Measurements from ENCODE around the gene ASB10. TPM values are rescaled to one million over a fixed set of nuclear protein-coding genes. Genes with fewer than 3 reads are reported as not detected.

ASB10 gene
- total RNA-seq, 1 donor from 2014 or later, result not detected

GRCh38 chr7:151131592-151132293 is 55.3 kb downstream of the ASB10 start:
- Mint-ChIP-seq H3K27ac (ENCODE audit: unreplicated experiment) (no peak overlapping the region), H3K36me3 (ENCODE audit: low read depth) (peaks cover 25% of the 10 kb centered on the region), H3K4me1 (ENCODE audit: low read depth) (no peaks in the 10 kb centered on the region), H3K4me3 (ENCODE audit: unreplicated experiment) (no peak overlapping the region), H3K9me3 (ENCODE audit: low read depth) (no peaks in the 10 kb centered on the region), H3K27me3 (ENCODE audit: low read depth) (no peaks in the 10 kb centered on the region)
- peak; percentile 88 for DNase-seq (ENCODE audit: low spot score)
- TF ChIP-seq CTCF (IDR thresholded peaks at IDR 0.05), result no peak

- TF ChIP-seq CTCF (IDR thresholded peaks at IDR 0.05), result no peak
- Mint-ChIP-seq H3K4me3 (ENCODE audit: unreplicated experiment) (no peak overlapping the region), H3K4me1 (ENCODE audit: low read depth) (no peaks in the 10 kb centered on the region), H3K36me3 (ENCODE audit: low read depth) (peaks cover 21% of the 10 kb centered on the region), H3K9me3 (ENCODE audit: low read depth) (no peaks in the 10 kb centered on the region), H3K27me3 (ENCODE audit: low read depth) (no peaks in the 10 kb centered on the region), H3K27ac (ENCODE audit: unreplicated experiment) (no peak overlapping the region)
- no peak for DNase-seq (ENCODE audit: low spot score)
Measured at GRCh38 chr7:151131224-151131591, 55.8 kb downstream of the ASB10 start.

- no peak for TF ChIP-seq CTCF (IDR thresholded peaks at IDR 0.05)
- no peaks in the 10 kb centered on the region for H3K27me3 Mint-ChIP-seq (ENCODE audit: low read depth)
- no peaks in the 10 kb centered on the region for H3K4me1 Mint-ChIP-seq (ENCODE audit: low read depth)
- peaks cover 21% of the 10 kb centered on the region for H3K36me3 Mint-ChIP-seq (ENCODE audit: low read depth)
- peak; percentile 64 for DNase-seq (ENCODE audit: low spot score)
- no peaks in the 10 kb centered on the region for H3K9me3 Mint-ChIP-seq (ENCODE audit: low read depth)
- no peak overlapping the region for H3K4me3 Mint-ChIP-seq (ENCODE audit: unreplicated experiment)
- H3K27ac Mint-ChIP-seq (ENCODE audit: unreplicated experiment), result no peak overlapping the region
Measured at GRCh38 chr7:151130741-151131157, 56.3 kb downstream of the ASB10 start.

- H3K4me1 Mint-ChIP-seq (ENCODE audit: low read depth), result peaks cover 2% of the 10 kb centered on the region
- peak; percentile 59 for DNase-seq (ENCODE audit: low spot score)
- no peak overlapping the region for H3K27ac Mint-ChIP-seq (ENCODE audit: unreplicated experiment)
Measured at GRCh38 chr7:151129960-151130591, 57.0 kb downstream of the ASB10 start.

More at GRCh38 chr7:151129960-151130591, 57.0 kb downstream of the ASB10 start:
- Mint-ChIP-seq H3K4me3 (ENCODE audit: unreplicated experiment) (no peak overlapping the region), H3K27me3 (ENCODE audit: low read depth) (no peaks in the 10 kb centered on the region), H3K9me3 (ENCODE audit: low read depth) (no peaks in the 10 kb centered on the region), H3K36me3 (ENCODE audit: low read depth) (peaks cover 18% of the 10 kb centered on the region)
- TF ChIP-seq CTCF (IDR thresholded peaks at IDR 0.05), result no peak

Data from chondrocyte (in vitro differentiated cells).